HL-60/S4 (cell line): ENCODE measurements around the gene LARP4B.
"Not testable (repeated sequence)": the region's sequence is repeated elsewhere in the genome, so short reads cannot be mapped to it uniquely, and the experiment has no call there.

Source experiments
- in situ Hi-C: fragments of 300-500 bp; cut with MboI; formaldehyde crosslinking; loops from 2 replicates; pipeline ENCODE4 v1.14.3; 2022; ENCODE audit warnings: low sequenced_read_pairs

LARP4B gene

GRCh38 chr10:773562-774161 lies 157.8 kb downstream of the LARP4B start:
- in situ Hi-C loops: no loop called here

GRCh38 chr10:772227-772637 lies 159.3 kb downstream of the LARP4B start:
- in situ Hi-C loops: no loop called here

GRCh38 chr10:771647-772046 lies 159.9 kb downstream of the LARP4B start:
- in situ Hi-C loops: no loop called here

GRCh38 chr10:770975-771374 lies 160.5 kb downstream of the LARP4B start:
- in situ Hi-C loops: no loop called here

GRCh38 chr10:770048-770712 lies 161.3 kb downstream of the LARP4B start:
- in situ Hi-C loops: not testable (repeated sequence)

- in situ Hi-C loops: no loop called here
These were observed 163.7 kb downstream of the LARP4B start for GRCh38 chr10:767794-768193.

- in situ Hi-C loops: no loop called here
These were observed 164.3 kb downstream of the LARP4B start for GRCh38 chr10:767211-767610.

- in situ Hi-C loops: no loop called here
These were observed 170.1 kb downstream of the LARP4B start for GRCh38 chr10:761376-761775.

- in situ Hi-C loops: no loop called here
These were observed 170.9 kb downstream of the LARP4B start for GRCh38 chr10:760622-761021.

GRCh38 chr10:759898-760477 lies 171.5 kb downstream of the LARP4B start:
- in situ Hi-C loops: no loop called here
